A549 (cell line): ENCODE measurements around the gene CHCHD6.

Experiments
- HOXA7 ChIP-seq: fragments of 250-450 bp; sonication (Bioruptor Pico); IDR thresholded peaks from 2 replicates; pipeline ENCODE4 v1.5.0; 2020; ENCODE audit warnings: mild to moderate bottlenecking, moderate library complexity
- TF ChIP-seq, protein P1 (sequence below): fragments of >200 bp; sonication (Bioruptor Twin); formaldehyde crosslinking; IDR thresholded peaks from 3 replicates; pipeline ENCODE4 v1.5.1; 2016
- TF ChIP-seq, protein P2 (sequence below): fragments of 200-600 bp; sonication (generic); IDR thresholded peaks from 2 replicates; pipeline ENCODE4 v1.6.1; 2016; ENCODE audit warnings: antibody characterized with exemption, mild to moderate bottlenecking, moderate library complexity
- TF ChIP-seq, protein P3 (sequence below): IDR thresholded peaks from 2 replicates; pipeline ENCODE4 v1.6.1; 2012
- TF ChIP-seq, protein P4 (sequence below): fragments of 150-350 bp; IDR thresholded peaks from 2 replicates; pipeline ENCODE4 v1.6.1; 2014; ENCODE audit warnings: low read depth, mild to moderate bottlenecking, low read length
- TF ChIP-seq, protein P5 (sequence below): IDR thresholded peaks from 2 replicates; pipeline ENCODE4 v1.6.1; 2012

DNA sequence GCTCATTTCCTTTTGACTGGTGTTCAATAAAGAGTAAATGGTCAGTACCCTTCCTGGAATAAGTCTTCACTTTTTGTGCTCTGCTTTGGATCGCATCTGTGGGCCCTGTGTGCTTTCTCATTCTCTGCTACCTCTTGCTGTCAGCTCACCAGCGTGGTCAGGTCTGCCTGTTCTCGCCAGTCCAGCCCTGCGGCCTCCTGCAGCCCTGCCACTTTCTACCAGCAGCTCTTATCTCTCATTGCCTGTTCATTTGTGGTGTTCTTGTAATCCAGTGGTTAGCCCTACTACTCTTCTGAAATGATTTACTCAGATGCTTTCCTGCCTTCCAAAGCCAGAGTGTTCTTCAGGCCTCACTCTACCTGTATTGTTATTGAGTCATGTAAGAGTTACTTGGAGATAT lies 54.8 kb downstream of the CHCHD6 start:
- TF ChIP-seq, protein P1, sequence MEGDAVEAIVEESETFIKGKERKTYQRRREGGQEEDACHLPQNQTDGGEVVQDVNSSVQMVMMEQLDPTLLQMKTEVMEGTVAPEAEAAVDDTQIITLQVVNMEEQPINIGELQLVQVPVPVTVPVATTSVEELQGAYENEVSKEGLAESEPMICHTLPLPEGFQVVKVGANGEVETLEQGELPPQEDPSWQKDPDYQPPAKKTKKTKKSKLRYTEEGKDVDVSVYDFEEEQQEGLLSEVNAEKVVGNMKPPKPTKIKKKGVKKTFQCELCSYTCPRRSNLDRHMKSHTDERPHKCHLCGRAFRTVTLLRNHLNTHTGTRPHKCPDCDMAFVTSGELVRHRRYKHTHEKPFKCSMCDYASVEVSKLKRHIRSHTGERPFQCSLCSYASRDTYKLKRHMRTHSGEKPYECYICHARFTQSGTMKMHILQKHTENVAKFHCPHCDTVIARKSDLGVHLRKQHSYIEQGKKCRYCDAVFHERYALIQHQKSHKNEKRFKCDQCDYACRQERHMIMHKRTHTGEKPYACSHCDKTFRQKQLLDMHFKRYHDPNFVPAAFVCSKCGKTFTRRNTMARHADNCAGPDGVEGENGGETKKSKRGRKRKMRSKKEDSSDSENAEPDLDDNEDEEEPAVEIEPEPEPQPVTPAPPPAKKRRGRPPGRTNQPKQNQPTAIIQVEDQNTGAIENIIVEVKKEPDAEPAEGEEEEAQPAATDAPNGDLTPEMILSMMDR = no peak
- TF ChIP-seq, protein P2, sequence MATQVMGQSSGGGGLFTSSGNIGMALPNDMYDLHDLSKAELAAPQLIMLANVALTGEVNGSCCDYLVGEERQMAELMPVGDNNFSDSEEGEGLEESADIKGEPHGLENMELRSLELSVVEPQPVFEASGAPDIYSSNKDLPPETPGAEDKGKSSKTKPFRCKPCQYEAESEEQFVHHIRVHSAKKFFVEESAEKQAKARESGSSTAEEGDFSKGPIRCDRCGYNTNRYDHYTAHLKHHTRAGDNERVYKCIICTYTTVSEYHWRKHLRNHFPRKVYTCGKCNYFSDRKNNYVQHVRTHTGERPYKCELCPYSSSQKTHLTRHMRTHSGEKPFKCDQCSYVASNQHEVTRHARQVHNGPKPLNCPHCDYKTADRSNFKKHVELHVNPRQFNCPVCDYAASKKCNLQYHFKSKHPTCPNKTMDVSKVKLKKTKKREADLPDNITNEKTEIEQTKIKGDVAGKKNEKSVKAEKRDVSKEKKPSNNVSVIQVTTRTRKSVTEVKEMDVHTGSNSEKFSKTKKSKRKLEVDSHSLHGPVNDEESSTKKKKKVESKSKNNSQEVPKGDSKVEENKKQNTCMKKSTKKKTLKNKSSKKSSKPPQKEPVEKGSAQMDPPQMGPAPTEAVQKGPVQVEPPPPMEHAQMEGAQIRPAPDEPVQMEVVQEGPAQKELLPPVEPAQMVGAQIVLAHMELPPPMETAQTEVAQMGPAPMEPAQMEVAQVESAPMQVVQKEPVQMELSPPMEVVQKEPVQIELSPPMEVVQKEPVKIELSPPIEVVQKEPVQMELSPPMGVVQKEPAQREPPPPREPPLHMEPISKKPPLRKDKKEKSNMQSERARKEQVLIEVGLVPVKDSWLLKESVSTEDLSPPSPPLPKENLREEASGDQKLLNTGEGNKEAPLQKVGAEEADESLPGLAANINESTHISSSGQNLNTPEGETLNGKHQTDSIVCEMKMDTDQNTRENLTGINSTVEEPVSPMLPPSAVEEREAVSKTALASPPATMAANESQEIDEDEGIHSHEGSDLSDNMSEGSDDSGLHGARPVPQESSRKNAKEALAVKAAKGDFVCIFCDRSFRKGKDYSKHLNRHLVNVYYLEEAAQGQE = no peak
- TF ChIP-seq, protein P3, sequence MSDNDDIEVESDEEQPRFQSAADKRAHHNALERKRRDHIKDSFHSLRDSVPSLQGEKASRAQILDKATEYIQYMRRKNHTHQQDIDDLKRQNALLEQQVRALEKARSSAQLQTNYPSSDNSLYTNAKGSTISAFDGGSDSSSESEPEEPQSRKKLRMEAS = no peak
- no peak for TF ChIP-seq HOXA7 (CRISPR knock-in tag)
- TF ChIP-seq, protein P4, sequence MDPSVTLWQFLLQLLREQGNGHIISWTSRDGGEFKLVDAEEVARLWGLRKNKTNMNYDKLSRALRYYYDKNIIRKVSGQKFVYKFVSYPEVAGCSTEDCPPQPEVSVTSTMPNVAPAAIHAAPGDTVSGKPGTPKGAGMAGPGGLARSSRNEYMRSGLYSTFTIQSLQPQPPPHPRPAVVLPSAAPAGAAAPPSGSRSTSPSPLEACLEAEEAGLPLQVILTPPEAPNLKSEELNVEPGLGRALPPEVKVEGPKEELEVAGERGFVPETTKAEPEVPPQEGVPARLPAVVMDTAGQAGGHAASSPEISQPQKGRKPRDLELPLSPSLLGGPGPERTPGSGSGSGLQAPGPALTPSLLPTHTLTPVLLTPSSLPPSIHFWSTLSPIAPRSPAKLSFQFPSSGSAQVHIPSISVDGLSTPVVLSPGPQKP = no peak
- TF ChIP-seq, protein P5, sequence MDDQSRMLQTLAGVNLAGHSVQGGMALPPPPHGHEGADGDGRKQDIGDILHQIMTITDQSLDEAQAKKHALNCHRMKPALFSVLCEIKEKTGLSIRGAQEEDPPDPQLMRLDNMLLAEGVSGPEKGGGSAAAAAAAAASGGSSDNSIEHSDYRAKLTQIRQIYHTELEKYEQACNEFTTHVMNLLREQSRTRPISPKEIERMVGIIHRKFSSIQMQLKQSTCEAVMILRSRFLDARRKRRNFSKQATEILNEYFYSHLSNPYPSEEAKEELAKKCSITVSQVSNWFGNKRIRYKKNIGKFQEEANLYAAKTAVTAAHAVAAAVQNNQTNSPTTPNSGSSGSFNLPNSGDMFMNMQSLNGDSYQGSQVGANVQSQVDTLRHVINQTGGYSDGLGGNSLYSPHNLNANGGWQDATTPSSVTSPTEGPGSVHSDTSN = no peak
